GM10847 (cell line): ENCODE results near the gene SH3GLB2.

ENCODE experiments used
- POLR2A ChIP-seq: IDR thresholded peaks from 2 replicates; pipeline ENCODE4 v1.6.1; 2011; ENCODE audit not compliant: insufficient read length; ENCODE audit errors: extremely low read depth

Gene SH3GLB2

DNA sequence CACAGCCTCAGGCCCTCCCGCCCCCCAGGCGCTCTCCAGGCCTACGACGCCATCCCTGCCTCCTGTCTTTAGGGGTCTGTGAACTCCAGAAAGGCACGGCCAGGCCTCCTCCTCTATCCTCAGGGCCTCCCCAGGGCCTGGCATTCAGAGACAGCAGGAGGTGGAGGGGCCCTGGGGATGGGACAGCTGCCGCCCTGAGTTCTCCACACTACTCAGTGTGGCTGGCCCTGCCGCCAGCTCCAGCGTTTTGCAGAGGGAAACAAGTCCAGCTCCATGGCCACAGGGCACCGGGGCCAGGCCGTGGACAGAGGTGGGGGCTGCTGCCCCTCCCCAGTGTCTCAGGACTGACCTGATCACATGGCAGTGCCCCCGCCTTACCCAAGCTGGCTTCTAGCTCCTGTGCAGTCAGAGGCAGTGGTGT, 16.4 kb downstream of the SH3GLB2 start:
- no peak for TF ChIP-seq POLR2A

DNA sequence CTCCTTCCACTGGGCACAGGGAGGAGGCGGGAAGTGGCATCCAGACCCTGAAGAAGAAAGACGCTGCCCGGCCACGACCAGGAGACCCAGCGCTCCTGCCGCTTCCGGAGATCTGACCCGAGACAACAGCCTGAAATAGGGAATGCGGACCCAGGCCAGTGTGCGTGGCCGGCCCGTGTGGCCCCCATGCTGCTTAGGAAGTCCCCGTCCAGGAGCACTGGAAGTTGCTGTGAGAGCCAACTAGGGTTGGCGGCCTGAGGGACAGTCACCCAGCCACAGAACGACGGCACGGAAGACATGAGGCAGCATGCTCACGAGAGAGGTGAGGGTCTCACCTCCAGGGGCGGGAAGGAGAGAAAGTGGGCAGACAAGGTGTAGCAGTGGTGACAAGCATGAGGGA, 17.0 kb downstream of the SH3GLB2 start:
- no peak for TF ChIP-seq POLR2A

DNA sequence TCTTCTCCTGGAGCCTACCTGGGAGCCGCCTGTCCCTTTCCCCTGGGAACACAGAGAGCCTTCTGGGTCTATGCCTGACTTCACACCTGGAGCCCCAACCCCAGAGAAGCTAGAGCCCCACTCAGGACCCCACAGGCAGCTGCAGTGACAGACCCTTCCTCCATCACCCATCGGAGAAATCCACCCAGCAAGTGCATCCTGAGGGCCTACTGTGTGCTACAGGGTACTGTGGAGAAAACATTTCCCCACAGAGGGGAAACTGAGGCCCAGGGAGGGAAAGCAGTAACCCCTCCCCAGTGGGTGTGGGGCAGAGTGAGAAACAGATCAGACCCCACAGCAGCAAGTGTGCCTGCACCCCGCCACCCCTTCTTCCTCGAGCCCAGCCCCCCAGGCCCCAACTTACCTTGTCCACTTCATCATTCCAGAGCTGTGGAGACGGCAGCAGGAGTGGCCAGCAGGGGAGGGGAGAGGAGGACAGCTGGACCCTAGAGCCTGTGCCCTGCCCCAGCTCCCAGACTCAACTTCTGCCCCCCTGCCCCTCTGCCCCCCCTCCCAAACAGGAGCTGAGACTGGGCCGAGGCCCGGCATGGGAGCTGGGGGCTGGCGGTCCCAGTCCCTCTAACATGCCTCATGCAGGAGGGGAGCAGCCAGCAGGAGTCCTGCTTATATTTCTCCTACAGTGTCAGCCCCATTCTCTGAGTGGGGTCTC, 17.7 kb downstream of the SH3GLB2 start:
- TF ChIP-seq POLR2A: no peak

DNA sequence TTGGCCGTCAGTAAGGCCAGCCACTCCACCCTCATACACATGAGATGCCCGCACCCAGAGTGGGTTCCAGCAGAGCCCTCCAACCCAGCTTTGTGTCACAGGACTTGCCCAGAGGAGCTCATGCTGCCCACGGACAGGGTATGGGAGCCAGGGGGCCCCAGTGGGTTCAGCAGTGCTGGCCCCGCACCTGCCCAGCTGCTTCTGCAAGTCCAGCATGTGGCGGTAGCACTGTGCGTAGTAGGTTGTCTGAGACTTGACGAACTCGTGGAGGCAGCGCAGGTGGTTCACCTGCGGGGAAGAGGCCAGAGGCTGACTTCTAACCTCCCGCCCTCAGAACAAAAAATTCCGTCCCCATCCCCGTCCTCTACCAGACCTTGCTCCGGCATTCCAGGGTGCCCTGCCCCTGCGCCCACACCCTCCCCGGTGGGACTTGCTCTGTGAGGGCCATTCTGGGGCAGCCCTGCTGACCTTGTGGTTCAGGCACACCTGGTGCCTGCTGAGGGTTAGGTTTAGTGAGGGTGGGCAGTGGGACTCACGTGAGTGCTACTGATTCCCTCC, 18.5 kb downstream of the SH3GLB2 start:
- TF ChIP-seq POLR2A: no peak

DNA sequence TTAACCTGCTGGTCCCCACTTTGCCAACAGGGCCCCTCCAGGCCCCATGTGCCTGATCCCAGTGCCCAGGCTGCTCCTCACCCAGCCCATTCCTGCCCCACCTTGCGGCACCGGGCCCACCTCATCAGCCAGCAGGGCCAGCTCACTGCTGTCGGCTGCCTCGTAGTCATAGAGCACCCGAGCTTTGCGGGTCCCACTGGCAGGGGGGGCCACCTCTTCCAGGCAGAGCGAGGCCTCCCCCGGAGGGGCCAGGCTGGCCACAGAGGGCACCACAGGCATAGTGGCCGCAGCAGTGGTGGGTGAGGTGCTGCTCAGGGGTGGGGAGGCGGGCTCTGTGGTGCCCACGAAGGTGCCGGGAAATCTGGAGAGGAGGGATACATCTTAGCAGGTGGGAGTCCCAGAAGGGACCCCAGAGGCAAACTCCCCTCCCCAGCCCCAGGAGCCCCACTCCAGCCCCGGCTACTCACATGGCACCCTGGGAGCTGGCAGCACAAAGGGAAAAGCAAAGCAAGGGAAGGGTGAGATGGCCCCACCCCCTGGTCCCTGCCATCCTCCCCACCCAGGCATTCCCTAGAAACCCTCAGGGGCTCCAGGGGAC, 19.0 kb downstream of the SH3GLB2 start:
- no peak for TF ChIP-seq POLR2A

DNA sequence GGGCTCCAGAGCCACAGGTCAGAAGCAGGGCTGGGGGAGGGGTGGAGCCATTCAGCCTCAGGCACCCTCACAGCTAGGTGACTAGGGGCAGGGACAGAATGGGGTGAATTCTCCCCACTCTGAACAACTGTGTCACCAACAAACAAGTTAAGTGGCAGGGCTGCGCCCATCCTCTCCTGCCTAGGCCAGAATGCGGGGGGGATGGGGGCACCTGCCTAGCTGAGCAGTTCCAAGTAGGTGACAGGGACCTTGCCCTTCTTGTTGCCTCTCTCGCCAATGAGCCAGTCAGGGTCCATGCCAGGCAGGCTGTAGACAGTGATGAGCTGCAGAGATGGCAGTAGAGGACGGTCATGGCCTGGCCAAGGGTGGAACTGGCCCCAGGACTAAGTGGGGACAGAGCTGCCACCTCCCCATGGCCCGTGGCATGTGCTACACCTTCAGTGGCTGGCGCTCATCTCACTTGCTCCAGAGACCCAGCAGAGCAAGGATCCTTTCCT, 19.6 kb downstream of the SH3GLB2 start:
- no peak for TF ChIP-seq POLR2A

DNA sequence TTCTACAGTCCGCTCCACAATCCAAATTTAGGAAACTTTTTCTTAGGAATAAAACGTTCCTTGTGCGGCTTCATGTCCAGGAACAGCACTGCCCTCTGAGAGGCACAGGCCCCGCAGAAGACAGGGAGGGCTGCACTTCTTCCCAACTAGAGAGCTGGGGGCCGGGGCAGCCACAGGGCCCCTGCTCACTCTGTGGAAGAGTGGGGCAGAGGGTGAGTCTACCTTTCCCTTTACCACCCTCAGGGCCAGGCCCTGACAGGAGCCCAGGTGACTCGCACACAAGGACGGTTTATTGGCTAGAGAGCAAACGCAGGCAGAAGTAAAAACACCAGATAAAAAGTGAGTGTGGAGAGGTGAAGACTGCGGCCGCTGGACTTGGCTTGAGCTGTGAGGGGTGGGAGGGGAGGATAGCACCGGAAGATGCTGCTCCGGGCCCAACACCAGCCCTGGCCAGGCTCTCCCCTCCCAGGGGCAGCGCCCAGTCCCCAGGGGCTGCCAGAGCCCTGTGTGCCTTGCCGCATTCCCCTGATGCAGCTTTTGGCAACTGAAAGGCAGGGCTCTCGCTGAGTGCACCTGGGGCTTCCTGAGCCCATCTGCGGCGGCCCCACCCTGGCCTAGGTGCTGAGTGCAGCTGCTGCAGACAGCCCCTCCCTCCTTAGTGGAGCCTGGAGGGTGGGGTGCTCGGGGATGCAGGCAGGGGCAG, 20.2 kb downstream of the SH3GLB2 start:
- TF ChIP-seq POLR2A: no peak

DNA sequence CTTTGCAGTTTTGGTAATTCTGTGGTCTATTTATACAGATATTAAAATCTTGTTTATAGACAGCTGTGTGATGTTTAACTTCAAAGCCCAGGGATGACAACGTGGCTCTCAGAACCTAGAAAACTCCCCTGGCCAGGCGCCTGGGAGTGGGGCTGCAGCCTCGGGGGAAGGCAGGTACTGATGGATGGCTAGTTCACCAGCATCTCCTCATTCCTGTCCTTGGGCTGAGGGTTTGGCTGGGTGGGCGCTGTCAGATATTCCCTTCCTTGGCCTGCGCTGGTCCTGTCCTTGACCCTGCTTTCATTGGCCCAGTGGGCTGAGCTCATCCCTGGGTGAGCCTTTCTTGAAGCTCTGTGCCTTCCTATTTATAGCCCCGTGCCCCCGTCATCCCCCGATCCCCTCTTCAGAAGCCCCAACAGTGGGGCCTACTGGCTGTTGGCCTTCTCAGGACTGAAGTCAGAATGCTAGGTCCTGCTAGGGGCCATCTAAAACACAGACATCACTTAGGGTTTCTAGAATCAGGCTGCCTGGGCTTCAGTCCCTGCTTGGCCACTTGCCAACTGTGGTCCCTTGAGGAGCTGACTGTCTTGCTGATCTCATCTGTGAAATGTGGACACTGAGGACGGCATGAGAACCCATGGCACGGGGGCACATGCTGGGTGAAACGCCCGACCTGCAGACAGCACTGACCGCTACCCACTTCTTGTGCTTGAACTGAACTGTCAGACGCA, 20.9 kb downstream of the SH3GLB2 start:
- no peak for TF ChIP-seq POLR2A

DNA sequence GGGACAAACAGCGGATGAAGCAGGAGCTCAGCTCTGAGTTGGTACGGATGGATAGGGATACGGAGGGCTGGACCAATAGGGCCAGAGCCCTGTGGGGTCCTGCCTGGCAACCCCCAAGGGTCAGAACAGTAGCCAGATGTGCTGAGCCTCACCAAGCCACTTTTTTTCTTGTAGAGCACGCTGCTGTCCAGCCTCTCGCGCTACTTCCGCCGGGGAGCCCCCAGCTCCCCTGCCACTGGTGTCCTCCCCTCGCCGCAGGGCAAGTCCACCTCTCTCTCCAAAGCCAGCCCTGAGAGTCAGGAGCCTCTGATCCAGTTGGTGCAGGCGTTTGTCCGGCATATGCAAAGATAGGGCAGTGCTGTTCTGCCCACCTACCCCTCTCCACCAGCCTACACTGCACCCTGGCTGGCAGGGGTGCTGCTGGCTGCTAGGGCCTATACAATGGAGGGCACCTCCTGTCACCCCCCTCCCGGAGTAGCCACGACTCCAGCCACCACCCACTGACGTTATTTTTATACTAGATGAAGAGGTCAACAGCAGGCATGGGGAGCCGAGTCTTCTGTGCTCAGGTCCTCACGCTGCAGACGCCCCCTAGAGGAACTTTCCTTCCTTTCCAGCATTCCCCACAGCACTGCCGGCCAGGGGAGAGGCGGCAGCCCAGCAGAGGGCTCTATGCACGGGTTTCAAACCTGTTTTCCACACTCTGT, 21.6 kb downstream of the SH3GLB2 start:
- TF ChIP-seq POLR2A: no peak

DNA sequence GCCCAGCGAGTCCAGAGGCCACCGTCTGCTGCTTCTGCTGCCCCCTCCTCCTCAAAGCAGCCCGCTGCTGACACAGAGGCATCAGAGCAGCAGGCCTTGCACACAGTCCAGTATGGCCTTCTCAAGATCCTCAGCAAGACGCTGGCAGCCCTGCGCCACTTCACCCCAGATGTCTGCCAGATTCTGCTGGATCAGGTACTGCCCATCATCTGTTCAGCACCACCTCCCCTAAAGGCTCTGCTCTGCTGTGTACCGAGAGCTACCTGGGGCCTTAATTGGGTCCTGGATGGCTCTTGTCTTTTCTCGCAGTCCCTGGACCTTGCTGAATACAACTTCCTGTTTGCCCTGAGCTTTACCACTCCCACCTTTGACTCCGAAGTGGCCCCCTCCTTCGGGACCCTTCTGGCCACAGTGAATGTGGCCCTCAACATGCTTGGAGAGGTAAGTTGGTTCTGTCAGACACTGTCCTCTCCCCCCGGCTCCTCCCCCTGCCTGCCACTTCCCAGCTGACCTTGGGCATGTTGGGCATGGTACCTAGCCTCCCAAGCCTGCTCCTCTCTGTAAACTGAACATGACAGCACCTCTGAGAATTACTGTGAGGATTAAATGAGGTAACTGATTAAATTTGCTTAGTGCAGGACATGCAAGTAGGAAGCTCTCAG, 22.7 kb downstream of the SH3GLB2 start:
- TF ChIP-seq POLR2A: no peak

DNA sequence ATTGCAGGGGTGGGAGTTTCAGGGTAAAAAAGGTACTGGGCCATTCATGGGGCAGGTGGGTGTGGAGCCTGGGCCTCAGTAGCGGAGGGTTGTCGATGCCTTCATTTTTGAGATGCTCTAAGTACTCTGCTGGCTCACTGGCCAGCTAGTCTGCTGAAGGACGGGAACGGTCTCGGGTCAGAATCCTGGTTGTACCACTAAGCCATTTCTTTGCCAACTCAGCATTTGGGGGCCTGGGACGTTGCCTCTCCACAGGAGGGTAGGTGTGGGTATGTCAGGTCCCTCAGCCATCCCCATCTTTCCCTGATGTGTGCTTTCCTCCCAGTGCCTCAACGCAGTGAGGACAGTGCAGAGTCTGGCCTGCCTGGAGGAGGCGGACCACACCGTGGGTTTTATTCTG, 25.1 kb downstream of the SH3GLB2 start:
- TF ChIP-seq POLR2A: no peak

DNA sequence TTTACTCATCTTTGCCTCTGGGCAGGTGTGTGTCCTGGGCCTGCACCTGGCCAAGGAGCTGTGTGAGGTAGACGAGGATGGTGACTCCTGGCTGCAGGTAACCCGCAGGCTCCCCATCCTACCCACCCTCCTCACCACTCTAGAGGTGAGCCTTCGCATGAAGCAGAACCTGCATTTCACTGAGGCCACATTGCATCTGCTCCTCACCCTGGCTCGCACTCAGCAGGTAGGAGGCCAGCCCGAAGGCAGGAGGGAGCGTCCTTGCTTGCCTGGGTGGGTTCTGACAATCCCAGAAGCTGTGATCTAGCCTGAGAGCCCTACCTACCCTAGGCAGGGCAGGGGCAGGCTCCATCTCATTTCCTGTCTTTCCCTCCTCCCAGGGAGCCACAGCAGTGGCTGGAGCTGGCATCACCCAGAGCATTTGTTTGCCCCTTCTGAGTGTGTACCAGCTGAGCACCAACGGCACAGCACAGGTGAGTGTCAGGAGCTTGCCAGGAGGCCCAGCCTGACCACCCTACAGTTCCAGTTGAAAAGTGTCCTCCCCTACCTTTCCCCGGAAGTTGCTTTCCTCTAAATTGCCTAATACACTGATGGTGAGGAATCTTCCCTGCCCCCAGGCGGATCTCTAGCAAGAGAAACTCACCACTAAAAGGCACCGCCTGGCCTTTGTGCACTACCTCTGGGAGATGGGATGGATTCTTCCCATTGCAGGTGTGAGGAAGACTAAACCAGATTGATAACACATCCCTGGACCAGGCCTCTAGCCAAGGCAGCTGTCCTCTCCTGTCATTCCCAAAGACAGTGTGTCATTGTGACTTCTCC, 26.4 kb downstream of the SH3GLB2 start:
- no peak for TF ChIP-seq POLR2A

DNA sequence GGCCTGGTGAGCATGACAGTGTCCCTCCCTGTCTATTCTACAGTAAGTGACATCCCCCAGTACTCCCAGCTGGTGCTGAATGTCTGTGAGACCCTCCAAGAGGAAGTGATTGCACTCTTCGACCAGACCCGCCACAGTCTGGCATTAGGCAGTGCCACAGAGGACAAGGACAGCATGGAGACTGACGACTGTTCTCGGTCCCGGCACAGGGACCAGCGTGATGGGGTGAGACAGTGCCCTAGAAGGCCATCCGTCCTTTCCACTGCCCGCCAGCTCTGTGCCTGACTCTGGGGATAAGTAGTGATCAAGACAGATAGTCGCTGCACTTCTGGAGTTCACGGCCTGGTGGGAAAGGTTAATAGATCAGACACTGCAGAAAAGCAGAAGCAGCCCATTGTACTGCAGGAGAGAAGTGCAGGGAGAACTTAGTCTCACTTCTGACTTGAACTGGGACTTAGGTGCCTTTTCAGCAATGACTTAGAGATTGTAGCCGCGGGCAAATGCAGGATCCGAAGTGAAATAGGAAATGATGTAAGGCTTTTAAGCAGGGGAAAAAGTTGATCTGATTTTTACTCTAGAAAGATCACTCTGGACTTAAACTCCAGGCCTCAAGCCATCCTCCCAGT, 28.4 kb downstream of the SH3GLB2 start:
- TF ChIP-seq POLR2A: no peak
